Nephron progenitor cell (in vitro differentiated cells): Measurements from ENCODE around the gene IL26.

Experiments
- DNase-seq: peaks from one replicate; pipeline ENCODE4 v3.0.0; 2021
- H3K27ac Mint-ChIP-seq: 2 replicates; pipeline ENCODE4 v1.8.0; 2021; ENCODE audit warnings: mild to moderate bottlenecking, moderate library complexity, mixed read lengths
- H3K27me3 Mint-ChIP-seq: 2 replicates; pipeline ENCODE4 v1.8.0; 2021; ENCODE audit warnings: mild to moderate bottlenecking, low read depth, mixed read lengths; ENCODE audit not compliant: poor library complexity
- H3K36me3 Mint-ChIP-seq: 2 replicates; pipeline ENCODE4 v1.8.0; 2021; ENCODE audit warnings: low read depth, mixed read lengths
- H3K4me1 Mint-ChIP-seq: 2 replicates; pipeline ENCODE4 v1.8.0; 2021; ENCODE audit warnings: mixed read lengths
- H3K4me3 Mint-ChIP-seq: 2 replicates; pipeline ENCODE4 v1.8.0; 2021; ENCODE audit warnings: mild to moderate bottlenecking, moderate library complexity, mixed read lengths
- H3K9me3 Mint-ChIP-seq: 2 replicates; pipeline ENCODE4 v1.8.0; 2021; ENCODE audit warnings: mild to moderate bottlenecking, moderate library complexity, mixed read lengths
- CTCF ChIP-seq: fragments of 200-600 bp; sonication (generic); IDR thresholded peaks from 2 replicates; pipeline ENCODE4 v1.5.0; 2021; ENCODE audit warnings: antibody characterized with exemption

Gene IL26

GRCh38 chr12:68268967-68269366 is 43.4 kb upstream of the IL26 start:
- no peak overlapping the region for H3K4me3 Mint-ChIP-seq
- no peak overlapping the region for H3K27ac Mint-ChIP-seq
- H3K9me3 Mint-ChIP-seq, result no peaks in the 10 kb centered on the region
- no peak for TF ChIP-seq CTCF
- peaks cover 11% of the 10 kb centered on the region for H3K27me3 Mint-ChIP-seq
- no peak for DNase-seq
- H3K36me3 Mint-ChIP-seq, result no peaks in the 10 kb centered on the region
- peaks cover 33% of the 10 kb centered on the region for H3K4me1 Mint-ChIP-seq

- no peak for TF ChIP-seq CTCF
- DNase-seq, result no peak
- H3K4me3 Mint-ChIP-seq, result no peak overlapping the region
- H3K4me1 Mint-ChIP-seq, result peaks cover 33% of the 10 kb centered on the region
- H3K9me3 Mint-ChIP-seq, result no peaks in the 10 kb centered on the region
- no peaks in the 10 kb centered on the region for H3K36me3 Mint-ChIP-seq
- peaks cover 11% of the 10 kb centered on the region for H3K27me3 Mint-ChIP-seq
- no peak overlapping the region for H3K27ac Mint-ChIP-seq
Measured at GRCh38 chr12:68267892-68268396, 42.3 kb upstream of the IL26 start.

- Mint-ChIP-seq H3K36me3 (no peaks in the 10 kb centered on the region), H3K9me3 (no peaks in the 10 kb centered on the region), H3K4me3 (no peak overlapping the region), H3K27ac (no peak overlapping the region), H3K27me3 (peaks cover 10% of the 10 kb centered on the region), H3K4me1 (peaks cover 15% of the 10 kb centered on the region)
- no peak for DNase-seq
- TF ChIP-seq CTCF, result no peak
Measured at GRCh38 chr12:68264857-68265256, 39.2 kb upstream of the IL26 start.

GRCh38 chr12:68264158-68264855 is 38.7 kb upstream of the IL26 start:
- no peak for TF ChIP-seq CTCF
- Mint-ChIP-seq H3K4me1 (peaks cover 9% of the 10 kb centered on the region), H3K9me3 (no peaks in the 10 kb centered on the region), H3K36me3 (no peaks in the 10 kb centered on the region), H3K27ac (no peak overlapping the region), H3K4me3 (no peak overlapping the region), H3K27me3 (peaks cover 7% of the 10 kb centered on the region)
- no peak for DNase-seq

- no peak overlapping the region for H3K4me3 Mint-ChIP-seq
- H3K4me1 Mint-ChIP-seq, result peaks cover 5% of the 10 kb centered on the region
- H3K27me3 Mint-ChIP-seq, result peaks cover 7% of the 10 kb centered on the region
- no peaks in the 10 kb centered on the region for H3K9me3 Mint-ChIP-seq
- no peaks in the 10 kb centered on the region for H3K36me3 Mint-ChIP-seq
- no peak for DNase-seq
- H3K27ac Mint-ChIP-seq, result no peak overlapping the region
- TF ChIP-seq CTCF, result no peak
Measured at GRCh38 chr12:68263366-68263765, 37.8 kb upstream of the IL26 start.

- no peak for DNase-seq
- H3K27me3 Mint-ChIP-seq, result peaks cover 6% of the 10 kb centered on the region
- peaks cover 5% of the 10 kb centered on the region for H3K4me1 Mint-ChIP-seq
- H3K36me3 Mint-ChIP-seq, result no peaks in the 10 kb centered on the region
- no peak overlapping the region for H3K27ac Mint-ChIP-seq
- no peaks in the 10 kb centered on the region for H3K9me3 Mint-ChIP-seq
- no peak overlapping the region for H3K4me3 Mint-ChIP-seq
- no peak for TF ChIP-seq CTCF
Measured at GRCh38 chr12:68261896-68262295, 36.3 kb upstream of the IL26 start.
